ENCODE results near the gene NPPB.

DNA sequence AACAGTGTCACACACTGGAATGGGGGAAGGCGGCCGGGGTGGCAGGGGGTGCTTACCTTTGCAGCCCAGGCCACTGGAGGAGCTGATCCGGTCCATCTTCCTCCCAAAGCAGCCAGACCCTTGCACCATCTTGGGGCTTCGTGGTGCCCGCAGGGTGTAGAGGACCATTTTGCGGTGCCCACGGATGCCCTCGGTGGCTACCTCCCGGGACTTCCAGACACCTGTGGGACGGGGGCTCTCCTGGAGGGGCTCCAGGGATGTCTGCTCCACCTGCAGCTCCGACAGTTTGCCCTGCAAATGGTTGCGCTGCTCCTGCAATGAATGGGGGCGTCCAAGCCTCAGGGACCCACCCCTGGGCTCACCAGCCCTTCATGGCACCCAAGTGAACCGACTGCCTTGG lies 587 bp downstream of the NPPB start:
- TF ChIP-seq, protein P1, sequence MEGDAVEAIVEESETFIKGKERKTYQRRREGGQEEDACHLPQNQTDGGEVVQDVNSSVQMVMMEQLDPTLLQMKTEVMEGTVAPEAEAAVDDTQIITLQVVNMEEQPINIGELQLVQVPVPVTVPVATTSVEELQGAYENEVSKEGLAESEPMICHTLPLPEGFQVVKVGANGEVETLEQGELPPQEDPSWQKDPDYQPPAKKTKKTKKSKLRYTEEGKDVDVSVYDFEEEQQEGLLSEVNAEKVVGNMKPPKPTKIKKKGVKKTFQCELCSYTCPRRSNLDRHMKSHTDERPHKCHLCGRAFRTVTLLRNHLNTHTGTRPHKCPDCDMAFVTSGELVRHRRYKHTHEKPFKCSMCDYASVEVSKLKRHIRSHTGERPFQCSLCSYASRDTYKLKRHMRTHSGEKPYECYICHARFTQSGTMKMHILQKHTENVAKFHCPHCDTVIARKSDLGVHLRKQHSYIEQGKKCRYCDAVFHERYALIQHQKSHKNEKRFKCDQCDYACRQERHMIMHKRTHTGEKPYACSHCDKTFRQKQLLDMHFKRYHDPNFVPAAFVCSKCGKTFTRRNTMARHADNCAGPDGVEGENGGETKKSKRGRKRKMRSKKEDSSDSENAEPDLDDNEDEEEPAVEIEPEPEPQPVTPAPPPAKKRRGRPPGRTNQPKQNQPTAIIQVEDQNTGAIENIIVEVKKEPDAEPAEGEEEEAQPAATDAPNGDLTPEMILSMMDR (conservative IDR thresholded peaks at IDR 0.05; ENCODE audit: low read length) = no peak
- no peak for TF ChIP-seq EZH2phosphoT487 (IDR thresholded peaks at IDR 0.05; ENCODE audit: borderline replicate concordance)
